WTC11 (cell line): ENCODE data around the gene PGS1. TPM values are rescaled to one million over a fixed set of nuclear protein-coding genes. Genes with fewer than 3 reads are reported as not detected.

Source experiments
- ATAC-seq: fragments of 200-7000 bp; cut with Tn5 transposase; 2 replicates; pipeline ENCODE4 v1.10.0; 2021; ENCODE audit warnings: mild to moderate bottlenecking, moderate library complexity
- CTCF ChIA-PET: fragments of 300-600 bp; sonication (Branson Sonifier 250); formaldehyde crosslinking; loops from one replicate; lab custom pipeline; 2021; ENCODE audit warnings: antibody characterized with exemption; lab: Charles Lee
- POLR2A ChIA-PET: fragments of 350-600 bp; sonication (Branson Sonifier 250); formaldehyde crosslinking; loops from one replicate; lab custom pipeline; 2021; ENCODE audit warnings: antibody characterized with exemption; lab: Charles Lee
- DNase-seq: peaks from one replicate; pipeline ENCODE4 v3.0.0; 2021; ENCODE audit warnings: low spot score
- H3K27ac Mint-ChIP-seq: 2 replicates; pipeline ENCODE4 v1.8.0; 2021; ENCODE audit warnings: mixed read lengths
- H3K27me3 Mint-ChIP-seq: 2 replicates; pipeline ENCODE4 v1.8.0; 2021; ENCODE audit warnings: low read depth, mild to moderate bottlenecking, moderate library complexity, mixed read lengths
- H3K36me3 Mint-ChIP-seq: 2 replicates; pipeline ENCODE4 v1.8.0; 2021; ENCODE audit warnings: mixed read lengths
- H3K4me1 Mint-ChIP-seq: 2 replicates; pipeline ENCODE4 v1.8.0; 2022; ENCODE audit warnings: mixed read lengths
- H3K4me3 Mint-ChIP-seq: 2 replicates; pipeline ENCODE4 v1.8.0; 2021; ENCODE audit warnings: mild to moderate bottlenecking, moderate library complexity, mixed read lengths
- H3K9me3 Mint-ChIP-seq: 2 replicates; pipeline ENCODE4 v1.8.0; 2021; ENCODE audit warnings: mixed read lengths
- FOXK1 ChIP-seq: sonication (generic); formaldehyde crosslinking; IDR thresholded peaks from 2 replicates; pipeline ENCODE4 v1.8.0; 2022; ENCODE audit warnings: mild to moderate bottlenecking, moderate library complexity, missing genetic modification reagents
- FOXP1 ChIP-seq: sonication (generic); formaldehyde crosslinking; IDR thresholded peaks from 2 replicates; pipeline ENCODE4 v1.8.0; 2022; ENCODE audit warnings: missing genetic modification reagents, mild to moderate bottlenecking, moderate library complexity, borderline replicate concordance
- MXD4 ChIP-seq: fragments of 250-450 bp; sonication (Bioruptor Pico); IDR thresholded peaks from 2 replicates; pipeline ENCODE4 v1.8.0; 2021; ENCODE audit warnings: mild to moderate bottlenecking, moderate library complexity, borderline replicate concordance
- NR2C2 ChIP-seq: sonication (generic); formaldehyde crosslinking; IDR thresholded peaks from 2 replicates; pipeline ENCODE4 v1.8.0; 2022; ENCODE audit warnings: mild to moderate bottlenecking, missing genetic modification reagents
- PREB ChIP-seq: sonication (generic); formaldehyde crosslinking; IDR thresholded peaks from 2 replicates; pipeline ENCODE4 v1.8.1; 2022; ENCODE audit warnings: mild to moderate bottlenecking, missing genetic modification reagents, moderate library complexity, borderline replicate concordance
- PRRX2 ChIP-seq: fragments of 250-450 bp; sonication (Bioruptor Pico); IDR thresholded peaks from 2 replicates; pipeline ENCODE4 v1.8.0; 2021; ENCODE audit warnings: mild to moderate bottlenecking
- RELA ChIP-seq: sonication (generic); formaldehyde crosslinking; IDR thresholded peaks from 2 replicates; pipeline ENCODE4 v1.8.1; 2022; ENCODE audit warnings: missing genetic modification reagents, mild to moderate bottlenecking, borderline replicate concordance
- SMAD4 ChIP-seq: sonication (generic); formaldehyde crosslinking; IDR thresholded peaks from 2 replicates; pipeline ENCODE4 v1.8.0; 2022; ENCODE audit warnings: mild to moderate bottlenecking, missing genetic modification reagents
- SP1 ChIP-seq: sonication (generic); formaldehyde crosslinking; conservative IDR thresholded peaks from 2 replicates; pipeline ENCODE4 v1.8.1; 2022; ENCODE audit warnings: missing genetic modification reagents
- TP53 ChIP-seq: sonication (generic); formaldehyde crosslinking; IDR thresholded peaks from 2 replicates; pipeline ENCODE4 v1.8.1; 2023; ENCODE audit warnings: mild to moderate bottlenecking, missing genetic modification reagents
- USF1 ChIP-seq: sonication (generic); formaldehyde crosslinking; IDR thresholded peaks from 2 replicates; pipeline ENCODE4 v1.8.0; 2022; ENCODE audit warnings: mild to moderate bottlenecking, missing genetic modification reagents
- ZBTB43 ChIP-seq: sonication (generic); formaldehyde crosslinking; IDR thresholded peaks from 2 replicates; pipeline ENCODE4 v1.8.1; 2023; ENCODE audit warnings: mild to moderate bottlenecking, missing genetic modification reagents
- ZNF219 ChIP-seq: sonication (generic); formaldehyde crosslinking; IDR thresholded peaks from 2 replicates; pipeline ENCODE4 v1.8.0; 2023; ENCODE audit warnings: missing genetic modification reagents, mild to moderate bottlenecking, borderline replicate concordance
- ZNF317 ChIP-seq: sonication (generic); formaldehyde crosslinking; IDR thresholded peaks from 2 replicates; pipeline ENCODE4 v1.8.1; 2023; ENCODE audit warnings: low read depth, mild to moderate bottlenecking, moderate library complexity, missing genetic modification reagents, borderline replicate concordance
- ZNF396 ChIP-seq: fragments of 250-450 bp; sonication (Bioruptor Pico); IDR thresholded peaks from 2 replicates; pipeline ENCODE4 v1.8.0; 2021; ENCODE audit warnings: mild to moderate bottlenecking, moderate library complexity, borderline replicate concordance
- ZNF532 ChIP-seq: fragments of 250-450 bp; sonication (Bioruptor Pico); IDR thresholded peaks from 2 replicates; pipeline ENCODE4 v1.9.0; 2021; ENCODE audit warnings: mild to moderate bottlenecking, borderline replicate concordance
- total RNA-seq: library from RNA; stranded (reverse); gene quantifications from 3 replicates; pipeline ENCODE4 v1.2.3, GENCODE V29; 2021
- TF ChIP-seq, protein P1 (sequence below): sonication (generic); formaldehyde crosslinking; IDR thresholded peaks from 2 replicates; pipeline ENCODE4 v1.8.0; 2023; ENCODE audit warnings: missing genetic modification reagents

PGS1 gene
- total RNA-seq, 1 experiment from 2014 or later: 51.4 TPM

DNA sequence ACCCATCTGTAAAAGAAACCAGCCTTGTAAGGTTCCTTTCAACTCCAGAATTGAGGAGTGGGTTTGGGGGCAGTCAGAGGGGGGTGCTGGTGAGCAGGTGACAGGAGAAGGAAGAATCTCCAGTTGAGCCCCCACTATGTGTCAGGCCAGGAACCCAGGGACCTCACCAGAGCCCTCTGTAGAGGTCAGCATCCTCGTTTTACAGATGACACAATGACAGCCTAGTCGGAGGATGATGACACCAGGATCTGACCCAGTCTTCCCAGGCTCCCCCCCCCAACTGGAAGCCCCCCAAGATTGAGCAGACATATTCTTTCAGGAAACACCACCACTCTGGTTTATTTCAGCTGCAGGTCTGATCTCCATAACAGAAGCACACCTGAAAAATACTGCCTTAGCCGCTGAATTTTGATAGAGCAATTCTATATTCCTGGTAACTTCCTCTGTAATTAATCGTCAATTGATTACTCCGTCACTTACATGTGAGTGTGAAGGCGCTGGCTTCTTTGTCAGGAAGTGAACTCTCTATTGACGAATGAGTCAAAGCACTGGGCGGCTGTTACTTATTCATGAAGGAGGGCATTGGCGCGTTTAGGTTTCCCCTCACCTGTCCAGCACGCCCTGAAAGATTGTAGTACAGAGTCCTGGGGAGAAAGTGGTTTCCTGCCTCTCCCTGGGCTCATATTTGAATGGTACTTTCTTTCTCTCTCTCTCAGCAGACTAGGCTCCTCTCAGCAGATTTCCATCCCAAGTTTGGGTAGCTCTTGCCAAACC lies 39.8 kb upstream of the PGS1 start:
- no peak for DNase-seq
- ChIA-PET CTCF (interaction anchor here (0.7 to 2.0 kb wide), 2 partner anchors 22 to 52 kb away, joined by 3 to 9 read pairs; no protein-coding TSS in a partner anchor), POLR2A (no interaction called here)
- Mint-ChIP-seq H3K36me3 (no peaks in the 10 kb centered on the region), H3K9me3 (no peaks in the 10 kb centered on the region), H3K27me3 (peaks cover 15% of the 10 kb centered on the region; the same call in 1 of the 2 replicates), H3K4me1 (peaks cover 24% of the 10 kb centered on the region), H3K4me3 (no peak overlapping the region), H3K27ac (no peak overlapping the region)
- TF ChIP-seq FOXP1 (CRISPR knock-in tag) (no peak), ZNF219 (CRISPR knock-in tag) (no peak), MXD4 (CRISPR knock-in tag) (no peak), SP1 (no peak), TP53 (CRISPR knock-in tag) (no peak), PRRX2 (CRISPR knock-in tag) (no peak), ZNF532 (CRISPR knock-in tag) (no peak), NR2C2 (CRISPR knock-in tag) (no peak), PREB (CRISPR knock-in tag) (no peak), ZNF317 (CRISPR knock-in tag) (no peak), RELA (CRISPR knock-in tag) (no peak), SMAD4 (CRISPR knock-in tag) (no peak)
- TF ChIP-seq, protein P1, sequence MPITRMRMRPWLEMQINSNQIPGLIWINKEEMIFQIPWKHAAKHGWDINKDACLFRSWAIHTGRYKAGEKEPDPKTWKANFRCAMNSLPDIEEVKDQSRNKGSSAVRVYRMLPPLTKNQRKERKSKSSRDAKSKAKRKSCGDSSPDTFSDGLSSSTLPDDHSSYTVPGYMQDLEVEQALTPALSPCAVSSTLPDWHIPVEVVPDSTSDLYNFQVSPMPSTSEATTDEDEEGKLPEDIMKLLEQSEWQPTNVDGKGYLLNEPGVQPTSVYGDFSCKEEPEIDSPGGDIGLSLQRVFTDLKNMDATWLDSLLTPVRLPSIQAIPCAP (CRISPR knock-in tag): no peak
- ATAC-seq: no peak

- H3K4me1 Mint-ChIP-seq: peaks cover 25% of the 10 kb centered on the region
- TF ChIP-seq FOXK1: no peak
- no peak for TF ChIP-seq ZNF396 (CRISPR knock-in tag)
- TF ChIP-seq MXD4 (CRISPR knock-in tag): no peak
- no peak for TF ChIP-seq ZBTB43 (CRISPR knock-in tag)
- TF ChIP-seq USF1 (CRISPR knock-in tag): no peak
- H3K36me3 Mint-ChIP-seq: no peaks in the 10 kb centered on the region
- H3K27me3 Mint-ChIP-seq: peaks cover 19% of the 10 kb centered on the region
- peak overlapping the region; percentile 56 for H3K4me3 Mint-ChIP-seq
- no peak overlapping the region for H3K27ac Mint-ChIP-seq
- ChIA-PET CTCF (interaction anchor here (0.7 to 5.4 kb wide), 5 partner anchors 20 to 89 kb away, joined by 3 to 39 read pairs (median 4); partner anchors contain the start of gene SOCS3), POLR2A (no interaction called here)
- ATAC-seq: no peak
- no peak for DNase-seq
- H3K9me3 Mint-ChIP-seq: no peaks in the 10 kb centered on the region
Observed at GRCh38 chr17:78340183-78340955, 38.1 kb upstream of the PGS1 start.
